HFF-Myc (cell line): ENCODE results near the gene BNC2.
A peak's percentile ranks its signal among the peaks of the same experiment; 100 is the strongest.

Experiments used
- DNase-seq: peaks from one replicate; pipeline ENCODE4 v3.0.0-alpha.2; 2011; ENCODE audit warnings: low read depth; ENCODE audit errors: extremely low read depth
- H3K4me3 ChIP-seq: replicated peaks from 2 replicates; pipeline ENCODE4 v1.5.1; 2011; ENCODE audit warnings: low read depth, mild to moderate bottlenecking, control low read depth, low read length
- TF ChIP-seq, protein P1 (sequence below): IDR thresholded peaks from 2 replicates; pipeline ENCODE4 v1.5.1; 2012; ENCODE audit warnings: mild to moderate bottlenecking, low read depth, low read length, control low read depth; ENCODE audit errors: missing control alignments

The BNC2 gene

GRCh38 chr9:16712787-16713186 lies 157.7 kb downstream of the BNC2 start:
- no peak for DNase-seq
- TF ChIP-seq, protein P1, sequence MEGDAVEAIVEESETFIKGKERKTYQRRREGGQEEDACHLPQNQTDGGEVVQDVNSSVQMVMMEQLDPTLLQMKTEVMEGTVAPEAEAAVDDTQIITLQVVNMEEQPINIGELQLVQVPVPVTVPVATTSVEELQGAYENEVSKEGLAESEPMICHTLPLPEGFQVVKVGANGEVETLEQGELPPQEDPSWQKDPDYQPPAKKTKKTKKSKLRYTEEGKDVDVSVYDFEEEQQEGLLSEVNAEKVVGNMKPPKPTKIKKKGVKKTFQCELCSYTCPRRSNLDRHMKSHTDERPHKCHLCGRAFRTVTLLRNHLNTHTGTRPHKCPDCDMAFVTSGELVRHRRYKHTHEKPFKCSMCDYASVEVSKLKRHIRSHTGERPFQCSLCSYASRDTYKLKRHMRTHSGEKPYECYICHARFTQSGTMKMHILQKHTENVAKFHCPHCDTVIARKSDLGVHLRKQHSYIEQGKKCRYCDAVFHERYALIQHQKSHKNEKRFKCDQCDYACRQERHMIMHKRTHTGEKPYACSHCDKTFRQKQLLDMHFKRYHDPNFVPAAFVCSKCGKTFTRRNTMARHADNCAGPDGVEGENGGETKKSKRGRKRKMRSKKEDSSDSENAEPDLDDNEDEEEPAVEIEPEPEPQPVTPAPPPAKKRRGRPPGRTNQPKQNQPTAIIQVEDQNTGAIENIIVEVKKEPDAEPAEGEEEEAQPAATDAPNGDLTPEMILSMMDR: no peak
- no peak overlapping the region for H3K4me3 ChIP-seq

- no peak overlapping the region for H3K4me3 ChIP-seq
- no peak for DNase-seq
Measured at GRCh38 chr9:16710888-16711287, 159.6 kb downstream of the BNC2 start.

GRCh38 chr9:16709924-16710323 lies 160.5 kb downstream of the BNC2 start:
- no peak overlapping the region for H3K4me3 ChIP-seq
- TF ChIP-seq, protein P1: no peak
- no peak for DNase-seq

More at GRCh38 chr9:16710888-16711287, 159.6 kb downstream of the BNC2 start:
- TF ChIP-seq, protein P1: no peak

DNA sequence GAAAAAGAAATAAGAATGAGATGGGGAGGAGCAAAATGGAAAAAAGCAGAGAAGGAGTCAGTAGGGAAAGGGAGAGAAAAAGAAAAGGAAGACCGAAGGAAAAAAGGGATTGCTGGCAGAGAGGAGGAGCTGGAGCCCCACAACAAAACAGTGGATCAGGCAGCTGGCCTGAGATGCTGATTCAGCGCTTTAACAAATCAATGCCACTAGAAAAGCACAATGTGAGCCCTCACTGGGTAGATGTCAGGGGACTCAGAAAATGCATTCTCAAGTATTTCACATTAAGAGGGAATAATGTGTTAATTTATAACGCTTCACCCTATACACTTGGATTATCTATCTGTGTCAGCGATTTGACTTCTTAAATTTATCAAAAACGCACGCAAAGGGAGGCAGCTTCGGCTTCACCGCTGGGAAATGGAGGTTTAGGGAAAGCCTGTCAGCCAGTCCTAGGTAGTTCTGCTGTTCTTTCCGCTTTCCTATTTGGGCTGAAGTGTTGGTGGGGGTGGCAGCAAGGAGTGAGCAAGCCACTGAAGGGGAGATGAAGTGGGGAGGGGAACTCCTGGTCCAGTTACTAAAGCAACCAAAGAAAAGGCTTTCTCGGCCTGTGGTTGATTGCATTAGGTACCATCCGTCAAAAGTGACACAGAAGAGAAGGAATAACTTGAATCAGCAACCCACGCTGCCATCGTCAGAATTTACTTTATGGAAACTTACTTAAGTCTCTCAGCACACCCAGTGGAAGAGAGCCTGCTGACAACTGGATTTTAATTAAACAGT lies 161.6 kb downstream of the BNC2 start:
- TF ChIP-seq, protein P1: no peak
- DNase-seq: no peak
- H3K4me3 ChIP-seq: no peak overlapping the region

DNA sequence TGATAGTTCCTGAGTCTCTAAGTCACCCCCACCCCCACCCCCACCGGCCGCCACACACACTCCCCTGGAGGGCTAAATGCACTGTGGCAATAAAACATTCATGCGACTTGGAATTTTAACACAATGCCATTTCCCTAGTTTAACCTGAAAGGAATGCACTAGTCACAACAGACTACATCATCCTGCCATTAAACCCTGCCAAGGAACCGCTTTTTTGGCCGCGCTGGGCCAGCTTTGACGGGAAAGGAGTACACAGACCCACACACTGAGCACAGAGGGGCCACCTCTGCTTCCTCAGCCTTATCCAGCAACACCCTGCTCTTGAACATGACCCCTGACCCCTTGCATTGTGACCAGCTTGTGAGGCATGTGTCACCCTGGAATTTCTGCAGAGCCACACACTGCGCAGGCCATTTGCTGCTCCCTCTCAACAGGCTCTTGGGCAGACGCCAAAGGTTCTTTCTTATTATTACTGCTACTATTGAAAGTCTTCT lies 165.3 kb downstream of the BNC2 start:
- TF ChIP-seq, protein P1: no peak
- H3K4me3 ChIP-seq: peak overlapping the region; percentile 37
- DNase-seq: peak; percentile 98

- peak overlapping the region; percentile 37 for H3K4me3 ChIP-seq
- TF ChIP-seq, protein P1: no peak
- no peak for DNase-seq
Measured at GRCh38 chr9:16704116-16705110, 166.1 kb downstream of the BNC2 start.
